H9 (cell line): ENCODE data around the gene DPH2. TPM values are rescaled to one million over a fixed set of nuclear protein-coding genes. Genes with fewer than 3 reads are reported as not detected.

Experiments used
- DNase-seq: peaks from one replicate; pipeline ENCODE4 v3.0.0-alpha.2; 2017
- H2AFZ ChIP-seq: one replicate; pipeline ENCODE4 v1.6.1; 2013; ENCODE audit warnings: mild to moderate bottlenecking, low read length, control low read depth, moderate library complexity
- H2AK5ac ChIP-seq: 2 replicates; pipeline ENCODE4 v1.6.1; 2013; ENCODE audit warnings: low read length, control low read depth, mixed read lengths; ENCODE audit not compliant: insufficient read length
- H2BK120ac ChIP-seq: one replicate; pipeline ENCODE4 v1.6.1; 2013; ENCODE audit warnings: low read depth, mild to moderate bottlenecking, low read length, control low read depth, inconsistent platforms; ENCODE audit not compliant: poor library complexity, severe bottlenecking
- H2BK12ac ChIP-seq: 2 replicates; pipeline ENCODE4 v1.6.1; 2013; ENCODE audit warnings: low read length, control low read depth, mixed read lengths, low read depth; ENCODE audit not compliant: insufficient read length
- H2BK15ac ChIP-seq: 2 replicates; pipeline ENCODE4 v1.6.1; 2013; ENCODE audit warnings: low read depth, low read length, control low read depth
- H2BK20ac ChIP-seq: one replicate; pipeline ENCODE4 v1.6.1; 2013; ENCODE audit warnings: low read depth, mild to moderate bottlenecking, low read length, control low read depth, inconsistent platforms; ENCODE audit not compliant: poor library complexity, severe bottlenecking
- H2BK5ac ChIP-seq: 2 replicates; pipeline ENCODE4 v1.6.1; 2013; ENCODE audit warnings: low read length, control low read depth, mixed read lengths; ENCODE audit not compliant: insufficient read length
- H3K14ac ChIP-seq: 2 replicates; pipeline ENCODE4 v1.6.1; 2013; ENCODE audit warnings: low read length, control low read depth; ENCODE audit not compliant: insufficient read depth
- H3K18ac ChIP-seq: 2 replicates; pipeline ENCODE4 v1.6.1; 2013; ENCODE audit warnings: low read depth, mild to moderate bottlenecking, mixed read lengths, low read length, control low read depth; ENCODE audit not compliant: insufficient read length
- H3K23ac ChIP-seq: 2 replicates; pipeline ENCODE4 v1.6.1; 2013; ENCODE audit warnings: low read length, control low read depth, mixed read lengths, low read depth; ENCODE audit not compliant: insufficient read length
- H3K23me2 ChIP-seq: 2 replicates; pipeline ENCODE4 v1.6.1; 2013; ENCODE audit warnings: low read depth, mild to moderate bottlenecking, mixed read lengths, low read length, control low read depth; ENCODE audit not compliant: insufficient read length, poor library complexity, severe bottlenecking
- H3K27ac ChIP-seq: 2 replicates; pipeline ENCODE4 v1.5.1; 2013; ENCODE audit warnings: low read length, control low read depth, mixed read lengths, low read depth; ENCODE audit not compliant: insufficient read length
- H3K27me3 ChIP-seq: 2 replicates; pipeline ENCODE4 v1.6.1; 2013; ENCODE audit warnings: low read length, control low read depth, inconsistent platforms; ENCODE audit not compliant: insufficient read depth
- H3K4ac ChIP-seq: 2 replicates; pipeline ENCODE4 v1.6.1; 2013; ENCODE audit warnings: low read depth, mild to moderate bottlenecking, control low read depth, inconsistent platforms, low read length, moderate library complexity
- H3K4me1 ChIP-seq: 2 replicates; pipeline ENCODE4 v1.6.1; 2013; ENCODE audit warnings: low read length, control low read depth, inconsistent platforms; ENCODE audit not compliant: insufficient read depth
- H3K4me2 ChIP-seq: 2 replicates; pipeline ENCODE4 v1.6.1; 2013; ENCODE audit warnings: low read length, control low read depth, mixed read lengths; ENCODE audit not compliant: insufficient read length, insufficient read depth
- H3K56ac ChIP-seq: 2 replicates; pipeline ENCODE4 v1.6.1; 2013; ENCODE audit warnings: low read depth, mild to moderate bottlenecking, mixed read lengths, low read length, control low read depth; ENCODE audit not compliant: insufficient read length
- H3K79me1 ChIP-seq: 2 replicates; pipeline ENCODE4 v1.6.1; 2013; ENCODE audit warnings: low read depth, mild to moderate bottlenecking, moderate library complexity, low read length, control low read depth, inconsistent platforms; ENCODE audit not compliant: insufficient read depth, poor library complexity, severe bottlenecking
- H3K79me2 ChIP-seq: 2 replicates; pipeline ENCODE4 v1.6.1; 2013; ENCODE audit warnings: low read length, control low read depth, inconsistent platforms; ENCODE audit not compliant: insufficient read depth
- H3K9ac ChIP-seq: 2 replicates; pipeline ENCODE4 v1.6.1; 2013; ENCODE audit warnings: low read length, control low read depth, mixed read lengths; ENCODE audit not compliant: insufficient read length; ENCODE audit errors: extremely low read depth
- H3K9me3 ChIP-seq: one replicate; pipeline ENCODE4 v1.6.1; 2013; ENCODE audit warnings: low read depth, low read length, inconsistent platforms; ENCODE audit not compliant: control insufficient read depth
- H3T11ph ChIP-seq: one replicate; pipeline ENCODE4 v1.6.1; 2013; ENCODE audit warnings: mild to moderate bottlenecking, low read length, control low read depth, inconsistent platforms
- H4K20me1 ChIP-seq: one replicate; pipeline ENCODE4 v1.6.1; 2013; ENCODE audit not compliant: control insufficient read depth, insufficient read length, insufficient read depth
- H4K5ac ChIP-seq: 2 replicates; pipeline ENCODE4 v1.6.1; 2013; ENCODE audit warnings: low read depth, mild to moderate bottlenecking, mixed read lengths, low read length, control low read depth; ENCODE audit not compliant: insufficient read length
- H4K8ac ChIP-seq: replicated peaks from 2 replicates; pipeline ENCODE4 v1.6.1; 2013; ENCODE audit warnings: low read length, control low read depth, mixed read lengths, low read depth; ENCODE audit not compliant: insufficient read length
- H4K91ac ChIP-seq: 2 replicates; pipeline ENCODE4 v1.6.1; 2013; ENCODE audit warnings: low read depth, mild to moderate bottlenecking, moderate library complexity, mixed read lengths, low read length, control low read depth; ENCODE audit not compliant: insufficient read length
- H3K27ac Mint-ChIP-seq, 3 experiments: 2 replicates in 2 of 3; 3 replicates in 1 of 3; pipeline ENCODE4 v1.8.0; 2020 to 2021; ENCODE audit warnings: mixed read lengths in 3 of 3, mild to moderate bottlenecking in 1 of 3, moderate library complexity in 1 of 3
- H3K27me3 Mint-ChIP-seq: 2 replicates; pipeline ENCODE4 v1.8.0; 2021; ENCODE audit warnings: low read depth, mild to moderate bottlenecking, moderate library complexity, mixed read lengths
- H3K36me3 Mint-ChIP-seq, 3 experiments: 2 replicates in 2 of 3; 3 replicates in 1 of 3; pipeline ENCODE4 v1.8.0; 2020 to 2021; ENCODE audit warnings: low read depth in 3 of 3, mixed read lengths in 3 of 3; ENCODE audit not compliant: insufficient read depth in 1 of 3
- H3K4me1 Mint-ChIP-seq, 2 experiments: 2 replicates each; pipeline ENCODE4 v1.8.0; 2020; ENCODE audit warnings: mixed read lengths in 2 of 2
- H3K4me3 Mint-ChIP-seq, 2 experiments: 2 replicates in 1 of 2; 3 replicates in 1 of 2; pipeline ENCODE4 v1.8.0; 2020 to 2021; ENCODE audit warnings: mild to moderate bottlenecking in 2 of 2, mixed read lengths in 2 of 2, moderate library complexity in 1 of 2
- H3K9me3 Mint-ChIP-seq, 2 experiments: 2 replicates in 1 of 2; 3 replicates in 1 of 2; pipeline ENCODE4 v1.8.0; 2020; ENCODE audit warnings: mild to moderate bottlenecking in 2 of 2, mixed read lengths in 2 of 2, moderate library complexity in 1 of 2
- CTCF ChIP-seq: fragments of 200-600 bp; sonication (generic); conservative IDR thresholded peaks from 3 replicates; pipeline ENCODE4 v1.8.0; 2021; ENCODE audit warnings: antibody characterized with exemption, mild to moderate bottlenecking
- WGBS: extraction: QIAGEN DNeasy Blood & Tissue Kit; methylation state at CpG from one replicate; pipeline ENCODE4 v1.1.7; 2013; ENCODE audit warnings: missing lambda C conversion rate, low lambda C conversion rate, mixed read lengths; ENCODE audit not compliant: insufficient read length; ENCODE audit errors: extremely low coverage; 5-methylcytosine and 5-hydroxymethylcytosine counted together
- total RNA-seq: library from RNA; stranded (reverse); gene quantifications from 2 replicates; pipeline ENCODE4 v1.2.1, GENCODE V29; 2021

DPH2 gene
- total RNA-seq, 1 experiment from 2014 or later, result 74.4 TPM

- Mint-ChIP-seq H3K36me3 (peaks cover 6 to 30% (median 22%) of the 10 kb centered on the region in 3 experiments; a peak in 6 of 7 replicates), H3K9me3 (no peaks in the 10 kb centered on the region), H3K4me1 (peaks cover 11 to 22% of the 10 kb centered on the region in 2 experiments; a peak in 3 of 4 replicates), H3K27ac (peak overlapping the region in 1 of 3 experiments; percentile 21; a peak in 1 of 7 replicates), H3K4me3 (no peak overlapping the region), H3K27me3 (peaks cover 2% of the 10 kb centered on the region)
- no peak overlapping the region for H2AK5ac ChIP-seq
- H3K56ac ChIP-seq, result no peak overlapping the region
- H3K79me2 ChIP-seq, result no peaks in the 10 kb centered on the region
- no peaks in the 10 kb centered on the region for H3K79me1 ChIP-seq
- no peak for TF ChIP-seq CTCF
- H3K27ac ChIP-seq, result no peak overlapping the region
- H3K9me3 ChIP-seq, result no peaks in the 10 kb centered on the region
- no peak overlapping the region for H3K4me2 ChIP-seq
- H4K20me1 ChIP-seq, result no peaks in the 10 kb centered on the region
- WGBS, result no CpG with 5 or more reads among the region's 6 CpGs
- no peak overlapping the region for H4K91ac ChIP-seq
- no peak overlapping the region for H2BK20ac ChIP-seq
- H4K8ac ChIP-seq, result no peak overlapping the region
- H3K9ac ChIP-seq, result no peak overlapping the region
- H3K23ac ChIP-seq, result no peak overlapping the region
- H3T11ph ChIP-seq, result no peak overlapping the region
- no peak overlapping the region for H3K14ac ChIP-seq
- H2AFZ ChIP-seq, result no peak overlapping the region
- no peak overlapping the region for H4K5ac ChIP-seq
- H3K4ac ChIP-seq, result no peak overlapping the region
- no peak overlapping the region for H3K18ac ChIP-seq
- no peaks in the 10 kb centered on the region for H3K27me3 ChIP-seq
- peaks cover 2% of the 10 kb centered on the region for H3K23me2 ChIP-seq
- no peak overlapping the region for H2BK5ac ChIP-seq
- no peak for DNase-seq
- H2BK15ac ChIP-seq, result no peak overlapping the region
- no peak overlapping the region for H2BK120ac ChIP-seq
- no peaks in the 10 kb centered on the region for H3K4me1 ChIP-seq
- H2BK12ac ChIP-seq, result no peak overlapping the region
Measured at GRCh38 chr1:43996733-43997115, 26.9 kb downstream of the DPH2 start.
